ENCODE results near the gene ACTG1. TPM values are rescaled to one million over a fixed set of nuclear protein-coding genes. Genes with fewer than 3 reads are reported as not detected.
A peak's percentile ranks its signal among the peaks of the same experiment; 100 is the strongest.

ACTG1 gene
- 1,000 to 10,000 TPM; 4,489 to 4,790 TPM for total RNA-seq

DNA sequence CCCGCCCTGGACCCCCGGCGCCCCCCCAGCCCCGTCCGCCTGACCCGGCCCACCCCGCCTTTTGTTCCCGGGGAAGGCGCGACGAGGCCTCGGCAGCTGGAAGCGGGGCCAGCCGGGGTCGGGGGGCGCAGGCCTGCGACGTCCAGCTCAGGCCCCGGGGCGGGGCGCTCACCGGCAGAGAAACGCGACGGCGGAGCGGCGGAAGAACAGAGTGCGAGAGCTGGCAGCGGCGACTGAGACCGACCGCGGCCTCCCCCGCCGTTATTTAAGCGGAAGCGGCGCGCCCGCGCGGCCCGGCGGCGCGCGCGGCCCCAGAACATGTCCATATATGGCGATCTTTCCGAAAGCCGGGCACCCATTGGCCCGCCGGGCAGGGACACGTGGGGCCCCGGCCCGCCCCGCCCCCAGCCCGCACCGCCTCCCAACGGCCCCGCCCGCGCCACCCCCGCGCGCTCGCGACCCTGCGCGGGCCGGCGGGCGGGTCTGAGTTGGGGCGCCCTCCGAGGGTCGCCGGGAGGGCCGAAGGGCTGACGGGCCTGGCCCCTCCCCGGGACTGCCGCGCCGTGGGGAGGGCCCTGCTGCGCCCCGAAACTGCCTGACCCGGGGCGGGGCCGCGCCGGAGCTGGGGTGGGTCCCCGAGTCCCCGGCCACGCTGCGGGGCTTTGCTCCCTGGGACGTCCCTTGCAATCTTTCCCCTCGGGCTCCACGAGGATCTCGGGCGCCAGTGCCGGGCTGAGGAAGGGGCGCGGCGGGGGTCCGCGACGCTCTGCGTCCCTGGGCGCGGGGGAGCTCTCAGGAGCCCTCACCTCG lies at the start of gene ACTG1:
TSS of gene ACTG1 (minus strand) at position 238 of the 810 bp plus-strand sequence. CDS start 445 bp downstream, outside the sequence.
- Histone ChIP-seq H3K27me3 (no peaks in the 10 kb centered on the region), H3K36me3 (peaks cover 16% of the 10 kb centered on the region), H3K9me3 (no peaks in the 10 kb centered on the region), H3K9ac (ENCODE audit: low read depth in 2 of 2, low read length in 2 of 2) (peak within 1 kb of the TSS; percentile 98 to 100), H3K27ac (peak within 1 kb of the TSS; percentile 100), H3K4me1 (peaks cover 14% of the 10 kb centered on the region), H3K4me3 (peak within 1 kb of the TSS; percentile 72)
- peak; percentile 93 for DNase-seq
- intact Hi-C loops (cut with DNase I), result no loop called here
- TF ChIP-seq, protein P1, sequence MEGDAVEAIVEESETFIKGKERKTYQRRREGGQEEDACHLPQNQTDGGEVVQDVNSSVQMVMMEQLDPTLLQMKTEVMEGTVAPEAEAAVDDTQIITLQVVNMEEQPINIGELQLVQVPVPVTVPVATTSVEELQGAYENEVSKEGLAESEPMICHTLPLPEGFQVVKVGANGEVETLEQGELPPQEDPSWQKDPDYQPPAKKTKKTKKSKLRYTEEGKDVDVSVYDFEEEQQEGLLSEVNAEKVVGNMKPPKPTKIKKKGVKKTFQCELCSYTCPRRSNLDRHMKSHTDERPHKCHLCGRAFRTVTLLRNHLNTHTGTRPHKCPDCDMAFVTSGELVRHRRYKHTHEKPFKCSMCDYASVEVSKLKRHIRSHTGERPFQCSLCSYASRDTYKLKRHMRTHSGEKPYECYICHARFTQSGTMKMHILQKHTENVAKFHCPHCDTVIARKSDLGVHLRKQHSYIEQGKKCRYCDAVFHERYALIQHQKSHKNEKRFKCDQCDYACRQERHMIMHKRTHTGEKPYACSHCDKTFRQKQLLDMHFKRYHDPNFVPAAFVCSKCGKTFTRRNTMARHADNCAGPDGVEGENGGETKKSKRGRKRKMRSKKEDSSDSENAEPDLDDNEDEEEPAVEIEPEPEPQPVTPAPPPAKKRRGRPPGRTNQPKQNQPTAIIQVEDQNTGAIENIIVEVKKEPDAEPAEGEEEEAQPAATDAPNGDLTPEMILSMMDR (IDR thresholded peaks at IDR 0.05), result no peak

DNA sequence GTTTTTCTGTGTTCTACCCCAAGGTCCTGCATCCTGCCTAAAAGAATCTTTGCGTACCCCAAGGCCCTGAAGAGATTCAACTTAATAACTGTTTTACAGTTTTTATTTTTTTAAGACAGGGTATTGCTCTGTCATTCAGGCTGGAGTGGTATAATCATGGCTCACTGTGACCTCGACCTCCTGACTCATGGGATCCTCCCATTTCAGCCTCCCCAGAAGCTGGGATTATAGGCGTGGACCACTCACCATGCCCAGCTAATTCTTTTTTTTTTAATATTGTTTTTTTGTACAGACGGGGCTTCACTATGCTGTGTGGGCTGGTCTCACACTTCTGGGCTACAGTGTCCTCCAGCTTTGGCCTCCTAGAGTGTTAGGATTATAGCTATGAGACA lies 48.9 kb upstream of the ACTG1 start:
- no peak for DNase-seq
- Histone ChIP-seq H3K27me3 (no peaks in the 10 kb centered on the region), H3K27ac (no peak overlapping the region), H3K9me3 (no peaks in the 10 kb centered on the region), H3K4me1 (peaks cover 3% of the 10 kb centered on the region), H3K36me3 (peaks cover 31% of the 10 kb centered on the region), H3K9ac (ENCODE audit: low read depth in 2 of 2, low read length in 2 of 2) (no peak overlapping the region), H3K4me3 (no peak overlapping the region)
- intact Hi-C loops (cut with DNase I), result no loop called here
- TF ChIP-seq, protein P1 (IDR thresholded peaks at IDR 0.05), result no peak

DNA sequence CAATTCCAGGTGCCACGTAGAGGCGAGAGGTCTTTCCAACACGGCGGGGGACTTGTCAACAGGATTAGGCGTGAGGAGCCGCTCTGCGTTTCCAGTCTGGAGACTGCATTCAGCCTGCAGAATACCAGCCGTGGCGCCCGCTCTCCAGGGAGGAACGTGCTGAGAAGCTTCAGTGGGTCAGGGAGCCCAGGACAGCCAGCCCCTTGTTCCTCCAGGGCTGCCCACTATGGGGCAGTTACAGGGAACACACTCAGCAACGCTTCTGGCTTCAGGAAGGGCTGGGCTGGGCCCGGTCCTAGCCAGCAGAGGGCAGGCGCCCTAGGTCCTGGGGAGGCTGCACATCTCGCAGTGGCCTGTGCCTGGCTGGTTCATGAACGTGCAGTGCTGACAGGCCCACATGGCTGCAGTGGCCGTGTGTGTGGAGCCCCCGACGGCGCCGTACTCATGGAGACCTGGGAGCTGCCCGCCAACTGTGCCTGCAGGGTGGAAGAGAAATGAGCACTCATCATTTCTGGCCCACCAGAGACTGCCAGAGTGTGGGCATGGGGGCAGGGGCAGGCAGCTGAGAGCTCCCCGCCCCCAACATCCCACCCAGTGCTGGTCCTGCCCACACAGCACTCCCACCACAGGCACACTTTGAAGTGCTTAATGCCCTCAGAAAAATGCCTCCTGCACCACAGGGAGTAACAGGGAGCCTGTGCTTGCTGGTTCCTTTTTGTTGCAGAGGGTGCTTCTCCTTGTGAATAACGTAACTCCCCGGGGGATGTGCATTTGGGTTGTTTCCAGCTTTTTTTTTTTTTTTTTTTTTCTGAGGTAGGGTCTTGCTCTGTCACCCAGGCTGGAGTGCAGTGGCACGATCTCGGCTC lies 46.6 kb upstream of the ACTG1 start:
- no peak for DNase-seq
- Histone ChIP-seq H3K9ac (ENCODE audit: low read depth in 2 of 2, low read length in 2 of 2) (no peak overlapping the region), H3K9me3 (no peaks in the 10 kb centered on the region), H3K27me3 (no peaks in the 10 kb centered on the region), H3K36me3 (peaks cover 15% of the 10 kb centered on the region), H3K4me3 (no peak overlapping the region), H3K27ac (no peak overlapping the region), H3K4me1 (no peaks in the 10 kb centered on the region)
- intact Hi-C loops (cut with DNase I), result loop anchor here (5.0 kb wide), 1 partner anchor 38 kb away; no protein-coding TSS in a partner anchor
- TF ChIP-seq, protein P1 (IDR thresholded peaks at IDR 0.05), result no peak

DNA sequence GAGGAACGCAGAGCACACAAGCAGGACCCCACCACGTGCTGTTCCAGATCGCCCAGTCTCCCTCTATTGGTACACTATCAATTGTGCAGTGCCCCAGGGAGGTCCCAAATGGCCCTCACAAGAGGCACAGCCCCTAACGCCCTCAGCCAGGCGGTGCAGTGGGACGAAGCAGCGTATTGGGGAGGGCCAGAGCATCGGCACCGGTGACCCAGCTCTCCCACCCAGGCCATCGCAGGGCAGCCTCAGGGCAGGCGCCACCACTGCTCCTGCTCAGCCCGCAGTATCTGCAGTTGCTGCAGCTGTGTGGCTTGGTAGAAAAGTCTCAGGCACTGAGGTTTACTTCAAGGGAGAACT lies 45.5 kb upstream of the ACTG1 start:
- Histone ChIP-seq H3K27me3 (no peaks in the 10 kb centered on the region), H3K36me3 (peaks cover 10% of the 10 kb centered on the region), H3K4me1 (peaks cover 10% of the 10 kb centered on the region), H3K9ac (ENCODE audit: low read depth in 2 of 2, low read length in 2 of 2) (no peak overlapping the region), H3K9me3 (no peaks in the 10 kb centered on the region), H3K27ac (no peak overlapping the region), H3K4me3 (no peak overlapping the region)
- TF ChIP-seq, protein P1 (IDR thresholded peaks at IDR 0.05), result no peak
- intact Hi-C loops (cut with DNase I), result loop anchor here (5.0 kb wide), 1 partner anchor 39 kb away; no protein-coding TSS in a partner anchor
- DNase-seq, result no peak

DNA sequence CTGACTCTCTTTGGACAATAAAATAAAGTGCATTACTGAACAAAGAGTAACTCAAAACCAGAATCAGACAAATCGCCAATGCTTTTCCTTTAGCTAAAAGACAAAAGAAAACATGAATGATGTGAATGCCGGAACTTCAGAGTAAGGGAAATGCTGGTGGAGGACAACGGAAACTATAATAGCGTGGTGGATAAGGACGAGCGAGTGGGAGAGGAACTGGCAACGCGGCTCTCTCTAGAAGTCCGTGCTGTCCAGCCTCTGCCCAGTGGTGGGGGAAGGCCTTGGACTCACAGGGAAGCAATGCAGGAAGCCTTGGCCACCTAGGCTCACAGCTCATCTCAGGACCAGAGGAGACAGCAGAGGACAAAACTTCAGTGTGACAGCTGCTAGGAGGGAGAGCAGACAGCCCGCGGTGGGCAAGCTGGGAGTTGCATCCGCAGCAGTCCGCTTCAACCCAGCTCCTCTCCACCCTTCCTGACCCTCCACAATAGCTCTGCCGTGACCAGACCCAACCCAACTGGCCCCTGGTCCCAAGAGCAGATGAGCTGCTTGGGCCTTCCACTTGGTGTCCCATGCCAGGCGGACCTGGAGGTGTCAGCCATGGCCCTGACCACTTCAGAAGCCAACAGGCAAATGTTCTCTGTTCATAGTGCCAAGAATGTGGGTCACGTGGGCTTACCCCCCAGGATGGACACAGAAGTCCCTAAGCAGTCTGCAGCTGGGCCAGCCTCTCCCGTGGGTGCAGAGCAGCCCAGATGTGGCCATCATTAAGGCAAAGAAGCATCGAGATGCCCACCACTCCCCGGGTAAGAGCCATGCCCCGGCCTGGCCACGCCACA lies 44.9 kb upstream of the ACTG1 start:
- DNase-seq, result no peak
- H3K9ac ChIP-seq (ENCODE audit: low read depth in 2 of 2, low read length in 2 of 2), result no peak overlapping the region
- intact Hi-C loops (cut with DNase I), result loop anchor here (5.0 kb wide), 1 partner anchor 40 kb away; no protein-coding TSS in a partner anchor
- TF ChIP-seq, protein P1 (IDR thresholded peaks at IDR 0.05), result no peak
- H3K36me3 ChIP-seq, result peaks cover 10% of the 10 kb centered on the region
- no peaks in the 10 kb centered on the region for H3K27me3 ChIP-seq
- H3K4me1 ChIP-seq, result peaks cover 10% of the 10 kb centered on the region
- no peak overlapping the region for H3K27ac ChIP-seq
- H3K9me3 ChIP-seq, result no peaks in the 10 kb centered on the region
- no peak overlapping the region for H3K4me3 ChIP-seq

Measured in colonic mucosa (tissue), 4 donors.